ENCODE measurements around the gene UNC93B1. TPM values are rescaled to one million over a fixed set of nuclear protein-coding genes. Genes with fewer than 3 reads are reported as not detected.
"Not testable (repeated sequence)": the region's sequence is repeated elsewhere in the genome, so short reads cannot be mapped to it uniquely, and the experiment has no call there.

Gene UNC93B1
- total RNA-seq, 2 experiments from 2014 or later = 18.4 to 19.0 TPM

- no peaks in the 10 kb centered on the region for H3K4me1 Mint-ChIP-seq (ENCODE audit: low read depth)
- H3K4me3 Mint-ChIP-seq = no peak overlapping the region
- H3K27ac Mint-ChIP-seq = no peak overlapping the region
- intact Hi-C loops (cut with micrococcal nuclease) = no loop called here
- no peaks in the 10 kb centered on the region for H3K36me3 Mint-ChIP-seq (ENCODE audit: low read depth)
- CTCF ChIA-PET = no interaction called here
- H3K27me3 Mint-ChIP-seq (ENCODE audit: low read depth) = no peaks in the 10 kb centered on the region
- no peaks in the 10 kb centered on the region for H3K9me3 Mint-ChIP-seq
- DNase-seq = no peak
These were observed 19.9 kb downstream of the UNC93B1 start for GRCh38 chr11:67983951-67984350.

GRCh38 chr11:67982255-67982857, 21.5 kb downstream of the UNC93B1 start:
- CTCF ChIA-PET = interaction anchor here (0.7 kb wide), 1 partner anchor 315 kb away, joined by 3 read pairs; no protein-coding TSS in a partner anchor
- intact Hi-C loops (cut with micrococcal nuclease); H3K36me3 Mint-ChIP-seq (ENCODE audit: low read depth); H3K4me1 Mint-ChIP-seq (ENCODE audit: low read depth); DNase-seq; H3K27me3 Mint-ChIP-seq (ENCODE audit: low read depth); H3K27ac Mint-ChIP-seq; H3K4me3 Mint-ChIP-seq; H3K9me3 Mint-ChIP-seq: not testable (repeated sequence)

- H3K27ac Mint-ChIP-seq; DNase-seq; intact Hi-C loops (cut with micrococcal nuclease); H3K9me3 Mint-ChIP-seq; H3K36me3 Mint-ChIP-seq (ENCODE audit: low read depth); H3K4me3 Mint-ChIP-seq; H3K4me1 Mint-ChIP-seq (ENCODE audit: low read depth); H3K27me3 Mint-ChIP-seq (ENCODE audit: low read depth): not testable (repeated sequence)
- CTCF ChIA-PET = interaction anchor here (1.4 kb wide), 1 partner anchor 25 kb away, joined by 3 read pairs; no protein-coding TSS in a partner anchor
These were observed 22.7 kb downstream of the UNC93B1 start for GRCh38 chr11:67981226-67981625.

- H3K4me1 Mint-ChIP-seq (ENCODE audit: low read depth); DNase-seq; H3K4me3 Mint-ChIP-seq; H3K36me3 Mint-ChIP-seq (ENCODE audit: low read depth); H3K27me3 Mint-ChIP-seq (ENCODE audit: low read depth); intact Hi-C loops (cut with micrococcal nuclease); H3K27ac Mint-ChIP-seq; H3K9me3 Mint-ChIP-seq: not testable (repeated sequence)
- CTCF ChIA-PET = interaction anchor here (0.8 kb wide), 1 partner anchor 208 kb away, joined by 3 read pairs; no protein-coding TSS in a partner anchor
These were observed 25.0 kb downstream of the UNC93B1 start for GRCh38 chr11:67978766-67979418.

GRCh38 chr11:67974746-67975145, 29.2 kb downstream of the UNC93B1 start:
- H3K9me3 Mint-ChIP-seq; intact Hi-C loops (cut with micrococcal nuclease); DNase-seq; H3K36me3 Mint-ChIP-seq (ENCODE audit: low read depth); H3K4me1 Mint-ChIP-seq (ENCODE audit: low read depth); H3K27me3 Mint-ChIP-seq (ENCODE audit: low read depth); H3K27ac Mint-ChIP-seq; H3K4me3 Mint-ChIP-seq; CTCF ChIA-PET: not testable (repeated sequence)

GRCh38 chr11:67965830-67966348, 38.0 kb downstream of the UNC93B1 start:
- H3K36me3 Mint-ChIP-seq (ENCODE audit: low read depth); H3K4me3 Mint-ChIP-seq; H3K27me3 Mint-ChIP-seq (ENCODE audit: low read depth); DNase-seq; H3K4me1 Mint-ChIP-seq (ENCODE audit: low read depth); intact Hi-C loops (cut with micrococcal nuclease); H3K9me3 Mint-ChIP-seq; H3K27ac Mint-ChIP-seq: not testable (repeated sequence)
- CTCF ChIA-PET = interaction anchor here (0.8 kb wide), 1 partner anchor 10 kb away, joined by 3 read pairs; no protein-coding TSS in a partner anchor

GRCh38 chr11:67964746-67965145, 39.2 kb downstream of the UNC93B1 start:
- H3K36me3 Mint-ChIP-seq (ENCODE audit: low read depth); H3K4me3 Mint-ChIP-seq; intact Hi-C loops (cut with micrococcal nuclease); H3K27me3 Mint-ChIP-seq (ENCODE audit: low read depth); DNase-seq; H3K9me3 Mint-ChIP-seq; H3K27ac Mint-ChIP-seq; H3K4me1 Mint-ChIP-seq (ENCODE audit: low read depth): not testable (repeated sequence)
- CTCF ChIA-PET = interaction anchor here (0.6 kb wide), 1 partner anchor 151 kb away, joined by 5 read pairs; no protein-coding TSS in a partner anchor

- H3K9me3 Mint-ChIP-seq; H3K4me3 Mint-ChIP-seq; H3K4me1 Mint-ChIP-seq (ENCODE audit: low read depth); H3K36me3 Mint-ChIP-seq (ENCODE audit: low read depth); DNase-seq; H3K27me3 Mint-ChIP-seq (ENCODE audit: low read depth); intact Hi-C loops (cut with micrococcal nuclease); H3K27ac Mint-ChIP-seq: not testable (repeated sequence)
- CTCF ChIA-PET = interaction anchor here (0.8 kb wide), 1 partner anchor 30 kb away, joined by 3 read pairs; no protein-coding TSS in a partner anchor
These were observed 40.0 kb downstream of the UNC93B1 start for GRCh38 chr11:67963879-67964278.

GRCh38 chr11:67963217-67963616, 40.7 kb downstream of the UNC93B1 start:
- intact Hi-C loops (cut with micrococcal nuclease); H3K4me3 Mint-ChIP-seq; H3K4me1 Mint-ChIP-seq (ENCODE audit: low read depth); DNase-seq; H3K27ac Mint-ChIP-seq; H3K36me3 Mint-ChIP-seq (ENCODE audit: low read depth); H3K9me3 Mint-ChIP-seq; H3K27me3 Mint-ChIP-seq (ENCODE audit: low read depth): not testable (repeated sequence)
- CTCF ChIA-PET = interaction anchor here (0.8 kb wide), 1 partner anchor 31 kb away, joined by 3 read pairs; no protein-coding TSS in a partner anchor

GRCh38 chr11:67956236-67956635, 47.7 kb downstream of the UNC93B1 start:
- not testable (repeated sequence) for H3K36me3 Mint-ChIP-seq (ENCODE audit: low read depth); DNase-seq; H3K4me1 Mint-ChIP-seq (ENCODE audit: low read depth); H3K27ac Mint-ChIP-seq; H3K9me3 Mint-ChIP-seq
- intact Hi-C loops (cut with micrococcal nuclease) = loop anchor here (5.0 kb wide), 1 partner anchor 109 kb away; no protein-coding TSS in a partner anchor
- Mint-ChIP-seq H3K4me3 (peak overlapping the region; percentile 54), H3K27me3 (ENCODE audit: low read depth) (peaks cover 20% of the 10 kb centered on the region)
- CTCF ChIA-PET = interaction anchor here (0.6 to 2.4 kb wide), 9 partner anchors 11 to 207 kb away, joined by 3 to 8 read pairs (median 3); no protein-coding TSS in a partner anchor

GRCh38 chr11:67955461-67956007, 48.4 kb downstream of the UNC93B1 start:
- not testable (repeated sequence) for H3K4me1 Mint-ChIP-seq (ENCODE audit: low read depth); H3K27ac Mint-ChIP-seq; H3K9me3 Mint-ChIP-seq; H3K36me3 Mint-ChIP-seq (ENCODE audit: low read depth)
- peaks cover 20% of the 10 kb centered on the region for H3K27me3 Mint-ChIP-seq (ENCODE audit: low read depth)
- peak overlapping the region; percentile 83 for H3K4me3 Mint-ChIP-seq
- CTCF ChIA-PET = interaction anchor here (0.6 to 2.4 kb wide), 10 partner anchors 11 to 207 kb away, joined by 3 to 8 read pairs (median 3); no protein-coding TSS in a partner anchor
- intact Hi-C loops (cut with micrococcal nuclease) = loop anchor here (5.0 kb wide), 1 partner anchor 108 kb away; no protein-coding TSS in a partner anchor
- DNase-seq = peak; percentile 71

GRCh38 chr11:67954971-67955370, 48.9 kb downstream of the UNC93B1 start:
- not testable (repeated sequence) for H3K4me1 Mint-ChIP-seq (ENCODE audit: low read depth); H3K9me3 Mint-ChIP-seq; DNase-seq; H3K27ac Mint-ChIP-seq; H3K36me3 Mint-ChIP-seq (ENCODE audit: low read depth)
- Mint-ChIP-seq H3K27me3 (ENCODE audit: low read depth) (peaks cover 20% of the 10 kb centered on the region), H3K4me3 (peak overlapping the region; percentile 83)
- CTCF ChIA-PET = interaction anchor here (0.6 to 2.4 kb wide), 8 partner anchors 12 to 208 kb away, joined by 3 to 8 read pairs (median 4); no protein-coding TSS in a partner anchor
- intact Hi-C loops (cut with micrococcal nuclease) = loop anchor here (5.0 kb wide), 1 partner anchor 108 kb away; no protein-coding TSS in a partner anchor

All from activated naive CD4-positive, alpha-beta T cell treated with anti-CD3 and anti-CD28 coated beads for 36 hours (primary cell).